ENCODE results near the gene GCNT1. TPM values are rescaled to one million over a fixed set of nuclear protein-coding genes. Genes with fewer than 3 reads are reported as not detected.

GCNT1 gene
- total and polyA plus RNA-seq, 2 donors (not counting 1 experiment from before 2014, with no cell fraction given) = 27.7 to 41.5 TPM

DNA sequence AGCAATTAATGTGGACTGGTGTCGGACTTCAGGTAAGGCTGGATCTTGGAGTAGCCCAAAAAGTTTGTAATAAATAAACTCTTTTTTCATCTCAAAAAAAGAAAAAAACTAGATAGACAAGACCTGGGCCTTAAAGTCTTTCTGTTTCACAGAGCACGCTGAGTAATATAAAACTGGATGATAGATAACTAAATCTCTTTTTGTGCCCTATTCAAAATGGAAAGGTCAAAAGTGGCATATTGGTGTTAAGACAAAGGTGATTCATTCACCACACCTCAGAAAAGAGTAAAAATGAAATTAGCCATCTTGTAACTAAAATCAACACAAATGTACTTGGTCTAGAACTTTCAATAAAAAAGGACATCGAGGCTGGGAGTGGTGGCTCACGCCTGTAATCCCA, 34.5 kb upstream of the GCNT1 start:
- Histone ChIP-seq H4K20me1 (ENCODE audit: control insufficient read depth, extremely low read depth, insufficient read depth, low read length) (no peaks in the 10 kb centered on the region), H3K27me3 (ENCODE audit: control insufficient read depth, insufficient read depth, low read length) (no peaks in the 10 kb centered on the region), H3K4me1 (ENCODE audit: control insufficient read depth, extremely low read depth, insufficient read depth, low read length) (no peaks in the 10 kb centered on the region), H2AFZ (ENCODE audit: low read length) (no peak overlapping the region), H3K4me3 (replicated peaks in 1 of 4; ENCODE audit: control extremely low read depth in 1 of 4, insufficient read depth in 1 of 4, low read depth in 3 of 4, low read length in 4 of 4) (no peak overlapping the region), H3K9me3 (ENCODE audit: control insufficient read depth, insufficient read depth, low read depth, low read length) (no peaks in the 10 kb centered on the region), H3K9ac (ENCODE audit: insufficient read depth, low read length) (no peak overlapping the region), H3K27ac (ENCODE audit: insufficient read depth, low read length) (no peak overlapping the region), H3K79me2 (ENCODE audit: control insufficient read depth, insufficient read depth, low read length) (no peaks in the 10 kb centered on the region), H3K4me2 (ENCODE audit: extremely low read depth, insufficient read depth, low read length) (no peak overlapping the region), H3K36me3 (ENCODE audit: control insufficient read depth, insufficient read depth, low read length) (no peaks in the 10 kb centered on the region)
- TF ChIP-seq, protein P1, sequence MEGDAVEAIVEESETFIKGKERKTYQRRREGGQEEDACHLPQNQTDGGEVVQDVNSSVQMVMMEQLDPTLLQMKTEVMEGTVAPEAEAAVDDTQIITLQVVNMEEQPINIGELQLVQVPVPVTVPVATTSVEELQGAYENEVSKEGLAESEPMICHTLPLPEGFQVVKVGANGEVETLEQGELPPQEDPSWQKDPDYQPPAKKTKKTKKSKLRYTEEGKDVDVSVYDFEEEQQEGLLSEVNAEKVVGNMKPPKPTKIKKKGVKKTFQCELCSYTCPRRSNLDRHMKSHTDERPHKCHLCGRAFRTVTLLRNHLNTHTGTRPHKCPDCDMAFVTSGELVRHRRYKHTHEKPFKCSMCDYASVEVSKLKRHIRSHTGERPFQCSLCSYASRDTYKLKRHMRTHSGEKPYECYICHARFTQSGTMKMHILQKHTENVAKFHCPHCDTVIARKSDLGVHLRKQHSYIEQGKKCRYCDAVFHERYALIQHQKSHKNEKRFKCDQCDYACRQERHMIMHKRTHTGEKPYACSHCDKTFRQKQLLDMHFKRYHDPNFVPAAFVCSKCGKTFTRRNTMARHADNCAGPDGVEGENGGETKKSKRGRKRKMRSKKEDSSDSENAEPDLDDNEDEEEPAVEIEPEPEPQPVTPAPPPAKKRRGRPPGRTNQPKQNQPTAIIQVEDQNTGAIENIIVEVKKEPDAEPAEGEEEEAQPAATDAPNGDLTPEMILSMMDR (conservative IDR thresholded peaks at IDR 0.05 in 1 of 2, IDR thresholded peaks at IDR 0.05 in 1 of 2; ENCODE audit: low read depth in 1 of 2, low read length in 2 of 2) = no peak
- no peak for TF ChIP-seq EZH2 (IDR thresholded peaks at IDR 0.05; ENCODE audit: low read length, missing control alignments)
- no peak for DNase-seq (ENCODE audit: low read depth in 2 of 2)

DNA sequence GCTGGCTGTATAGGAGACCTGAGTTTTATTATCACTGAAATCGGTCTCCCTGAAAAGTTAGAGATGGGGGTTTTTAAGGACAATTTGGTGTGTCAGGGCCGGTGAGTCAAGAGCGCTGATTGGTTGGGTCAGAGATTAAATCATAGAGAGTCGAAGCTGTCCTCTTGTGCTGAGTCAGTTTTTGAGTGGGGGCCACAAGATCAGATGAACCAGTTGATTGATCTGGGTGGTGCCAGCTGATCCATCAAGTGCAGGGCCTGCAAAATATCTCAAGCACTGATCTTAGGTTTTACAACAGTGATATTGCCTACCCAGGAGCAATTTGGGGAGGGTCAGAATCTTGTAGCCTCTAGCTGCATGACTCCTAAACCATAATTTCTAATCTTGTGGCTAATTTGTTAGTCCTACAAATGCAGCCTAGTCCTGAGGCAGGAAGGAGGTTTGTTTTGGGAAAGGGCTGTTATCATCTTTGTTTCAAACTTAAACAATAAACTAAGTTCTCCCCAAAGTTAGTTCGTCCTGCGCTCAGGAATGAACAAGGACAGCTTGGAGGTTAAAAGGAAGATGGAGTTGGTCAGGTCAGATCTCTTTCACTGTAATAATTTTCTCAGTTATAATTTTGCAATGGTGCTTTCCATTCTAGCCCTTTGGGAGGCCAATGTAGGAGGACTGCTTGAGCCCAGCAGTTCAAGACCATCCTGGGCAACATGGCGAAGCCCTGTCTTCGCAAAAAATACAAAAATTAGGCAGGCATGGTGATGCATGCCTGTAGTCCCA, 33.1 kb upstream of the GCNT1 start:
- TF ChIP-seq EZH2 (IDR thresholded peaks at IDR 0.05; ENCODE audit: low read length, missing control alignments) = no peak
- TF ChIP-seq, protein P1 (conservative IDR thresholded peaks at IDR 0.05 in 1 of 2, IDR thresholded peaks at IDR 0.05 in 1 of 2; ENCODE audit: low read depth in 1 of 2, low read length in 2 of 2) = no peak

DNA sequence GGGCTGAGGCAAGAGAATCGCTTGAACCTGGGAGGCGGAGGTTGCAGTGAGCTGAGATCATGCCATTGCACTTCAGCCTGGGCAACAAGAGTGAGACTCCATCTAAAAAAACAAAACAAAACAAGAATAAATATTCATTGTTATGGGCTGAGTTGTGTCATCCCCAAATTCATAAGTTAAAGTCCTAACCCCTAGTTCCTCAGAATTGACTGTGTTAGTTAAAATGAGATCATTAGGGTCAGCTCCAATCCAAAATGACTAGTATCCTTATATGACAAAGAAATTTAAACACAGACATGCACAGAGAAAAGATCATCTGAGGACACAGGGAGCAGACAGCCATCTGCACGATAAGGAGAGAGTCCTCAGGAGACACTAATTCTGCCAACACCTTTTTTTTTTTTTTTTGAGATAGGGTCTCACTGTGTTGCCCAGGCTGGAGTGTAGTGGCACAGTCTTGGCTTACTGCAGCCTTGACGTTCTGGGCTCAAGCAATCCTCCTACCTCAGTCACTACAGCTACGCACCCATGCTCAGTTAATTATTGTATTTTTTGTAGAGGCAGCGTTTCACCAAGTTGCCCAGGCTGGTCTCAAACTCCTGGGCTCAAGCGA, 32.1 kb upstream of the GCNT1 start:
- Histone ChIP-seq H2AFZ (ENCODE audit: low read length) (no peak overlapping the region), H3K27ac (ENCODE audit: insufficient read depth, low read length) (no peak overlapping the region), H3K4me1 (ENCODE audit: control insufficient read depth, extremely low read depth, insufficient read depth, low read length) (no peaks in the 10 kb centered on the region), H4K20me1 (ENCODE audit: control insufficient read depth, extremely low read depth, insufficient read depth, low read length) (no peaks in the 10 kb centered on the region), H3K4me3 (replicated peaks in 1 of 4; ENCODE audit: control extremely low read depth in 1 of 4, insufficient read depth in 1 of 4, low read depth in 3 of 4, low read length in 4 of 4) (no peak overlapping the region), H3K27me3 (ENCODE audit: control insufficient read depth, insufficient read depth, low read length) (no peaks in the 10 kb centered on the region), H3K4me2 (ENCODE audit: extremely low read depth, insufficient read depth, low read length) (no peak overlapping the region), H3K36me3 (ENCODE audit: control insufficient read depth, insufficient read depth, low read length) (no peaks in the 10 kb centered on the region), H3K9ac (ENCODE audit: insufficient read depth, low read length) (no peak overlapping the region), H3K79me2 (ENCODE audit: control insufficient read depth, insufficient read depth, low read length) (no peaks in the 10 kb centered on the region), H3K9me3 (ENCODE audit: control insufficient read depth, insufficient read depth, low read depth, low read length) (no peaks in the 10 kb centered on the region)
- TF ChIP-seq, protein P1 (conservative IDR thresholded peaks at IDR 0.05 in 1 of 2, IDR thresholded peaks at IDR 0.05 in 1 of 2; ENCODE audit: low read depth in 1 of 2, low read length in 2 of 2) = no peak
- TF ChIP-seq EZH2 (IDR thresholded peaks at IDR 0.05; ENCODE audit: low read length, missing control alignments) = no peak
- DNase-seq (ENCODE audit: low read depth in 2 of 2) = no peak

More for the DNA sequence above, 33.1 kb upstream of the GCNT1 start:
- Histone ChIP-seq H3K27me3 (ENCODE audit: control insufficient read depth, insufficient read depth, low read length) (no peaks in the 10 kb centered on the region), H2AFZ (ENCODE audit: low read length) (no peak overlapping the region), H3K36me3 (ENCODE audit: control insufficient read depth, insufficient read depth, low read length) (no peaks in the 10 kb centered on the region), H3K4me1 (ENCODE audit: control insufficient read depth, extremely low read depth, insufficient read depth, low read length) (no peaks in the 10 kb centered on the region), H3K27ac (ENCODE audit: insufficient read depth, low read length) (no peak overlapping the region), H3K9me3 (ENCODE audit: control insufficient read depth, insufficient read depth, low read depth, low read length) (no peaks in the 10 kb centered on the region), H4K20me1 (ENCODE audit: control insufficient read depth, extremely low read depth, insufficient read depth, low read length) (no peaks in the 10 kb centered on the region), H3K9ac (ENCODE audit: insufficient read depth, low read length) (no peak overlapping the region), H3K4me2 (ENCODE audit: extremely low read depth, insufficient read depth, low read length) (no peak overlapping the region), H3K4me3 (replicated peaks in 1 of 4; ENCODE audit: control extremely low read depth in 1 of 4, insufficient read depth in 1 of 4, low read depth in 3 of 4, low read length in 4 of 4) (no peak overlapping the region), H3K79me2 (ENCODE audit: control insufficient read depth, insufficient read depth, low read length) (no peaks in the 10 kb centered on the region)
- no peak for DNase-seq (ENCODE audit: low read depth in 2 of 2)

Data from fibroblast of lung (primary cell).